ENCODE measurements around the gene CCNJL. TPM values are rescaled to one million over a fixed set of nuclear protein-coding genes. Genes with fewer than 3 reads are reported as not detected.
A peak's percentile ranks its signal among the peaks of the same experiment; 100 is the strongest.

CCNJL gene
- total RNA-seq, 1 donor from 2014 or later, result 11.4 TPM

GRCh38 chr5:160310552-160311295, 1.6 kb downstream of the CCNJL start:
- H3K9me3 Mint-ChIP-seq (ENCODE audit: low read depth), result no peaks in the 10 kb centered on the region
- DNase-seq (ENCODE audit: low spot score), result no peak
- H3K4me3 Mint-ChIP-seq (ENCODE audit: unreplicated experiment), result peak overlapping the region; percentile 86
- TF ChIP-seq CTCF (IDR thresholded peaks at IDR 0.05), result no peak
- no peak overlapping the region for H3K27ac Mint-ChIP-seq (ENCODE audit: unreplicated experiment)
- no peaks in the 10 kb centered on the region for H3K27me3 Mint-ChIP-seq (ENCODE audit: low read depth)
- peaks cover 3% of the 10 kb centered on the region for H3K36me3 Mint-ChIP-seq (ENCODE audit: low read depth)
- peaks cover 18% of the 10 kb centered on the region for H3K4me1 Mint-ChIP-seq (ENCODE audit: low read depth)

- peaks cover 18% of the 10 kb centered on the region for H3K4me1 Mint-ChIP-seq (ENCODE audit: low read depth)
- peaks cover 3% of the 10 kb centered on the region for H3K36me3 Mint-ChIP-seq (ENCODE audit: low read depth)
- no peak overlapping the region for H3K4me3 Mint-ChIP-seq (ENCODE audit: unreplicated experiment)
- no peak overlapping the region for H3K27ac Mint-ChIP-seq (ENCODE audit: unreplicated experiment)
- H3K9me3 Mint-ChIP-seq (ENCODE audit: low read depth), result no peaks in the 10 kb centered on the region
- no peak for DNase-seq (ENCODE audit: low spot score)
- no peak for TF ChIP-seq CTCF (IDR thresholded peaks at IDR 0.05)
- H3K27me3 Mint-ChIP-seq (ENCODE audit: low read depth), result no peaks in the 10 kb centered on the region
Measured at GRCh38 chr5:160310140-160310539, 2.2 kb downstream of the CCNJL start.

- TF ChIP-seq CTCF (IDR thresholded peaks at IDR 0.05), result no peak
- Mint-ChIP-seq H3K27ac (ENCODE audit: unreplicated experiment) (no peak overlapping the region), H3K4me1 (ENCODE audit: low read depth) (peaks cover 19% of the 10 kb centered on the region), H3K9me3 (ENCODE audit: low read depth) (no peaks in the 10 kb centered on the region), H3K27me3 (ENCODE audit: low read depth) (no peaks in the 10 kb centered on the region), H3K4me3 (ENCODE audit: unreplicated experiment) (no peak overlapping the region), H3K36me3 (ENCODE audit: low read depth) (peaks cover 9% of the 10 kb centered on the region)
- DNase-seq (ENCODE audit: low spot score), result no peak
Measured at GRCh38 chr5:160306696-160307095, 5.7 kb downstream of the CCNJL start.

- DNase-seq (ENCODE audit: low spot score), result no peak
- H3K27me3 Mint-ChIP-seq (ENCODE audit: low read depth), result no peaks in the 10 kb centered on the region
- peaks cover 9% of the 10 kb centered on the region for H3K36me3 Mint-ChIP-seq (ENCODE audit: low read depth)
- no peak overlapping the region for H3K4me3 Mint-ChIP-seq (ENCODE audit: unreplicated experiment)
- no peaks in the 10 kb centered on the region for H3K9me3 Mint-ChIP-seq (ENCODE audit: low read depth)
- no peak for TF ChIP-seq CTCF (IDR thresholded peaks at IDR 0.05)
- peaks cover 10% of the 10 kb centered on the region for H3K4me1 Mint-ChIP-seq (ENCODE audit: low read depth)
- H3K27ac Mint-ChIP-seq (ENCODE audit: unreplicated experiment), result no peak overlapping the region
Measured at GRCh38 chr5:160305319-160305718, 7.0 kb downstream of the CCNJL start.

GRCh38 chr5:160303690-160304089, 8.7 kb downstream of the CCNJL start:
- peaks cover 10% of the 10 kb centered on the region for H3K36me3 Mint-ChIP-seq (ENCODE audit: low read depth)
- no peaks in the 10 kb centered on the region for H3K27me3 Mint-ChIP-seq (ENCODE audit: low read depth)
- no peak overlapping the region for H3K27ac Mint-ChIP-seq (ENCODE audit: unreplicated experiment)
- DNase-seq (ENCODE audit: low spot score), result no peak
- no peaks in the 10 kb centered on the region for H3K9me3 Mint-ChIP-seq (ENCODE audit: low read depth)
- peaks cover 7% of the 10 kb centered on the region for H3K4me1 Mint-ChIP-seq (ENCODE audit: low read depth)
- no peak for TF ChIP-seq CTCF (IDR thresholded peaks at IDR 0.05)
- no peak overlapping the region for H3K4me3 Mint-ChIP-seq (ENCODE audit: unreplicated experiment)
